Measurements from ENCODE around the gene SAMD11. TPM values are rescaled to one million over a fixed set of nuclear protein-coding genes. Genes with fewer than 3 reads are reported as not detected.

Gene SAMD11
- polyA plus RNA-seq, 2 of the 4 experiments (the other 2 are of a cell fraction): 22.4 to 52.8 TPM

DNA sequence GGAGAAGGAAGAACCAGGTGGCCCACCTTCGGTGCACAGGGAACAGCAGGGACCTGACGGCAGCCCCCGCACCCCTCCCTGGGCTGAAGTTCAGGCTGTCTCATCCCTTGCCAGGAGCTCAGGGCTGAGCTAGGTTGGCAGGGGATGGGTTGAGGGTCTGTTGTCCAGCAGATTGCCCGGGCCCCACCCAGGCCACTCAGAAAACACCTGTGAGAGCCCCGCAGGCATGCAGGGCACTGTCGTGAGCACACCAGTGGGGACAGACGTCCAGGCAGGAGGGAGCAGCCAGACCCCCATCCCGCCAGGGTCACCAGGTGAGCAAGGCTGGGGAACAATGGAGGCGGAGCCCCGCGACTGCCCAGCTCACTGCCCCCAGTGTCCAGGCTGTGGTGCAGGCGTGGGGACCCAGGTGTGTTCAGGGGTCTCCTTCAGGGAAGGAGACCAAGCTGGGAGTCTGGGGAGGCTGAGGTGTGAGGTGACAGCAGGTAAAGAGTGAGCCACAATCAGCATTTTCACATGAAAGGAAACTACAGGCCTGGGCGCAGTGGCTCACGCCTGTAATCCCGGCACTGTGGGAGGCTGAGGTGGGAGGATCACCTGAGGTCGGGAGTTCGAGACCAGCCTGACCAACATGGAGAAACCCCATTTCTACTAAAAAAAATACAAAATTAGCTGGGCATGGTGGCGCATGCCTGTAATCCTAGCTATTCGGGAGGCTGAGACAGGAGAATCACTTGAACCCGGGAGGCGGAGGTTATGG is 9.4 kb upstream of the SAMD11 start:
- Histone ChIP-seq H3K4me2 (no peak overlapping the region), H3K4me3 (no peak overlapping the region), H3K4me1 (peaks cover 45% of the 10 kb centered on the region), H3K9me3 (no peaks in the 10 kb centered on the region), H3K27ac (peak overlapping the region in 1 of 2 experiments; percentile 89; a peak in 1 of 6 replicates)
- WGBS (ENCODE audit: missing lambda C conversion rate): 91% methylated on average over 12 of the region's 21 CpGs
- POLR2A ChIA-PET: no interaction called here
- DNase-seq (ENCODE audit: low read depth in 1 of 2, low spot score in 1 of 2) (no peak), FAIRE-seq (no peak), ATAC-seq (no peak)
- TF ChIP-seq GATA3 (IDR thresholded peaks at IDR 0.05; ENCODE audit: borderline replicate concordance) (no peak), NFE2L2 (conservative IDR thresholded peaks at IDR 0.05; ENCODE audit: low read length) (no peak), HOXB13 (CRISPR knock-in tag; IDR thresholded peaks at IDR 0.05; ENCODE audit: low read depth) (no peak), SREBF2 (IDR thresholded peaks at IDR 0.05) (no peak), MAFK (IDR thresholded peaks at IDR 0.05; ENCODE audit: partially characterized antibody) (no peak), JUN (IDR thresholded peaks at IDR 0.05) (no peak), CHD2 (IDR thresholded peaks at IDR 0.05; ENCODE audit: low read length, partially characterized antibody) (no peak), RCOR1 (IDR thresholded peaks at IDR 0.05; ENCODE audit: low read depth, low read length) (no peak), CEBPB (IDR thresholded peaks at IDR 0.05) (no peak), MAZ (IDR thresholded peaks at IDR 0.05; ENCODE audit: borderline replicate concordance, low read depth, low read length) (no peak), EP300 (IDR thresholded peaks at IDR 0.05) (no peak), ESRRA (IDR thresholded peaks at IDR 0.05; ENCODE audit: borderline replicate concordance, low read length) (no peak)
- TF ChIP-seq, protein P1, sequence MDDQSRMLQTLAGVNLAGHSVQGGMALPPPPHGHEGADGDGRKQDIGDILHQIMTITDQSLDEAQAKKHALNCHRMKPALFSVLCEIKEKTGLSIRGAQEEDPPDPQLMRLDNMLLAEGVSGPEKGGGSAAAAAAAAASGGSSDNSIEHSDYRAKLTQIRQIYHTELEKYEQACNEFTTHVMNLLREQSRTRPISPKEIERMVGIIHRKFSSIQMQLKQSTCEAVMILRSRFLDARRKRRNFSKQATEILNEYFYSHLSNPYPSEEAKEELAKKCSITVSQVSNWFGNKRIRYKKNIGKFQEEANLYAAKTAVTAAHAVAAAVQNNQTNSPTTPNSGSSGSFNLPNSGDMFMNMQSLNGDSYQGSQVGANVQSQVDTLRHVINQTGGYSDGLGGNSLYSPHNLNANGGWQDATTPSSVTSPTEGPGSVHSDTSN (IDR thresholded peaks at IDR 0.05): no peak
- TF ChIP-seq, protein P2, sequence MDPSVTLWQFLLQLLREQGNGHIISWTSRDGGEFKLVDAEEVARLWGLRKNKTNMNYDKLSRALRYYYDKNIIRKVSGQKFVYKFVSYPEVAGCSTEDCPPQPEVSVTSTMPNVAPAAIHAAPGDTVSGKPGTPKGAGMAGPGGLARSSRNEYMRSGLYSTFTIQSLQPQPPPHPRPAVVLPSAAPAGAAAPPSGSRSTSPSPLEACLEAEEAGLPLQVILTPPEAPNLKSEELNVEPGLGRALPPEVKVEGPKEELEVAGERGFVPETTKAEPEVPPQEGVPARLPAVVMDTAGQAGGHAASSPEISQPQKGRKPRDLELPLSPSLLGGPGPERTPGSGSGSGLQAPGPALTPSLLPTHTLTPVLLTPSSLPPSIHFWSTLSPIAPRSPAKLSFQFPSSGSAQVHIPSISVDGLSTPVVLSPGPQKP (IDR thresholded peaks at IDR 0.05; ENCODE audit: low read depth, low read length): no peak
- TF ChIP-seq, protein P3, sequence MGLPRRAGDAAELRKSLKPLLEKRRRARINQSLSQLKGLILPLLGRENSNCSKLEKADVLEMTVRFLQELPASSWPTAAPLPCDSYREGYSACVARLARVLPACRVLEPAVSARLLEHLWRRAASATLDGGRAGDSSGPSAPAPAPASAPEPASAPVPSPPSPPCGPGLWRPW (IDR thresholded peaks at IDR 0.05): no peak
- CTCF ChIA-PET: interaction anchor here (0.7 to 1.7 kb wide), 3 partner anchors 9 to 28 kb away, joined by 3 to 8 read pairs (median 4); no protein-coding TSS in a partner anchor

DNA sequence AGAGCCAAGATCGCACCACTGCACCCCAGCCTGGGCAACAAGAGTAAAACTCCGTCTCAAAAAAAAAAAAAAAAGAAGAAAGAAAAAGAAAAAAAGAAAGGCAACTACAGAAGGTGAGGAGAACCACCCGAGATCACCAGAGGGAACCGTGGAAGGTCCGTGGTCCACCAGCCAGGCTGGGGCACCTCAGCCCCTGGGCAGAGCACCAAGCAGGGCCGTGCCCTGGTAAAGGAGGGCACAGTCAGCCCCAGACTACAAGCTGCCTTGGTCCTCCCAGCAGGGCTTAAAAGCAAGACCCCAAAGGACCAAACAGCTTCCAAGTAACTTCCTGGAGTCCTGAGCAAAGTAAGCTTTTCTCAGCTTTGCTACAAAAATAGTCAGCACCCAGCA is 8.8 kb upstream of the SAMD11 start:
- 82% methylated on average over 6 of the region's 6 CpGs for WGBS (ENCODE audit: missing lambda C conversion rate)
- Histone ChIP-seq H3K4me2 (no peak overlapping the region), H3K4me1 (peaks cover 46% of the 10 kb centered on the region), H3K9me3 (no peaks in the 10 kb centered on the region), H3K4me3 (no peak overlapping the region), H3K27ac (no peak overlapping the region)
- DNase-seq (ENCODE audit: low read depth in 1 of 2, low spot score in 1 of 2) (no peak), ATAC-seq (no peak), FAIRE-seq (no peak)
- POLR2A ChIA-PET: no interaction called here
- CTCF ChIA-PET: interaction anchor here (0.5 to 1.7 kb wide), 4 partner anchors 10 to 514 kb away, joined by 3 to 8 read pairs (median 4); no protein-coding TSS in a partner anchor
- TF ChIP-seq ZFP36 (IDR thresholded peaks at IDR 0.05; ENCODE audit: borderline replicate concordance, partially characterized antibody): no peak

DNA sequence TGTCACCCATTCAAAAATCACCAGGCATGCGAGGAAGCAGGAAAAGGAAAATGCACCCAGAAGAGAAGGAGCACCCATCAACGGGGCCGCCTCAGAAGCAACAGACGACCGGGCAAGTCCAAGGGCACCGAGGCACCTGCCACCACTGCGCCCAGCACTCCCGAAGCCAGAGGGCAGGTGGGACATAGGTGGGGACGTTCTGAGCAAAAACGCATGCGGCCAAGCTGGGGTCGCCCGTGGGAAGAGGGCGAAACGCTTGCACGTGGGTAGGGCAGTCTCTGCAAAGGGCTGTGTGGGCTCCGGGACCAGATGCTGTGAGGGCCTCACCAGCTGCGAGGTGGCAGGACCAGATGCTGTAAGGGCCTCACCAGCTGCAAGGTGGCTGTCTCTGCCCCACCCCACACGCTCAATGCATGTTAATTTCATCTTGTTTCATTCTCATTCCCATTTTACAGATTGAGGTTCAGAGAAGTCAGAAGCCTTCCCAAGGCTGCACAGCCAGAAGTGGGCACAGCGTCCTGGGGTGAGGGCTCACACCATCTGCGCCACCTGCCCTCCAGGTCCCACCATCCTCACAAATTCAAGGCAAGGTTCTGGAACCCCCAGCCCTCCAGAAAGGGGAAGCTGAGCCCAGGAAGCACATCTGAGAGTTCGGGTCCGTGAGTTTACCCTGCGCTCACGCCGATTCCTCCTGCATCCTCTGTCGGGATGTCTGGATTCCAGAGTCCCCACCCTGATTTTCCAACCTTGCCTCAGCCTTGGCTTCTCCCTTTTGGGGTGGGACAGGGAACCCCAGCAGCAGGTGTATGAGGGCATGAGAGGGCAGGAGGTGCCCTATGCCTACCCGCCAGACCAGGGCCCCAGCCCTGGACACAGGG is 8.2 kb upstream of the SAMD11 start:
- POLR2A ChIA-PET: no interaction called here
- no peak for DNase-seq (ENCODE audit: low read depth in 1 of 2, low spot score in 1 of 2)

More for the DNA sequence above, 8.2 kb upstream of the SAMD11 start:
- ATAC-seq (no peak), FAIRE-seq (no peak)
- WGBS (ENCODE audit: missing lambda C conversion rate): 80% methylated on average over 24 of the region's 28 CpGs
- Histone ChIP-seq H3K9me3 (no peaks in the 10 kb centered on the region), H3K4me3 (no peak overlapping the region), H3K27ac (no peak overlapping the region), H3K4me1 (peaks cover 46% of the 10 kb centered on the region), H3K4me2 (no peak overlapping the region)
- TF ChIP-seq JUN (IDR thresholded peaks at IDR 0.05): no peak
- TF ChIP-seq, protein P3 (IDR thresholded peaks at IDR 0.05): no peak
- no peak for TF ChIP-seq FOSL2 (IDR thresholded peaks at IDR 0.05)
- TF ChIP-seq FOSL2 (CRISPR knock-in tag; IDR thresholded peaks at IDR 0.05): no peak
- CTCF ChIA-PET: interaction anchor here (0.5 to 5.4 kb wide), 3 partner anchors 11 to 513 kb away, joined by 3 to 47 read pairs (median 8); no protein-coding TSS in a partner anchor
